Esophagus squamous epithelium (tissue), 5 donors: Measurements from ENCODE around the gene MICAL3. TPM values are rescaled to one million over a fixed set of nuclear protein-coding genes. Genes with fewer than 3 reads are reported as not detected.

Source experiments
- DNase-seq: peaks from one replicate; lab custom pipeline; 2025; lab: John Stamatoyannopoulos, UW
- H3K27ac ChIP-seq, 4 donors: fragments of 200-600 bp; sonication (generic); one replicate each; pipeline ENCODE4 v1.5.1; 2016 to 2019; ENCODE audit warnings: mild to moderate bottlenecking in 1 of 4
- H3K27me3 ChIP-seq, 4 donors: fragments of 200-600 bp; sonication (generic); 1 replicate in 3 of 4; 2 replicates in 1 of 4; pipeline versions ENCODE4 v1.5.1 to v1.6.0; 2017 to 2021; ENCODE audit warnings: antibody characterized with exemption in 1 of 4
- H3K36me3 ChIP-seq, 3 donors: fragments of 200-600 bp; sonication (generic); one replicate each; pipeline ENCODE4 v1.5.1; 2016 to 2019
- H3K4me1 ChIP-seq, 3 donors: fragments of 200-600 bp; sonication (generic); one replicate each; pipeline ENCODE4 v1.5.1; 2017 to 2019
- H3K4me3 ChIP-seq, 4 donors: fragments of 200-600 bp; sonication (generic); 1 replicate in 3 of 4; 2 replicates in 1 of 4; pipeline ENCODE4 v1.5.1; 2016 to 2019; ENCODE audit warnings: mild to moderate bottlenecking in 2 of 4, moderate library complexity in 1 of 4
- H3K9me3 ChIP-seq, 3 donors: fragments of 200-600 bp; sonication (generic); one replicate each; pipeline ENCODE4 v1.5.1; 2016 to 2019
- CTCF ChIP-seq, 6 experiments: fragments of 450-650 bp in 4 of 6; fragments of 200-600 bp in 2 of 6; sonication (generic) in 2 of 6; IDR thresholded peaks; one replicate each; pipeline ENCODE4 v1.5.1; 2016 to 2019; ENCODE audit warnings: antibody characterized with exemption in 6 of 6, mild to moderate bottlenecking in 4 of 6, moderate library complexity in 4 of 6
- POLR2A ChIP-seq, 4 donors: fragments of 450-650 bp; IDR thresholded peaks; one replicate each; pipeline ENCODE4 v1.6.1; 2017; ENCODE audit warnings: antibody characterized with exemption in 4 of 4, mild to moderate bottlenecking in 4 of 4, moderate library complexity in 3 of 4
- WGBS, 2 donors: methylation state at CpG; one replicate each; pipeline ENCODE4 v1.1.5; 2018; 5-methylcytosine and 5-hydroxymethylcytosine counted together
- intact Hi-C: fragments of 100-400 bp; cut with DNase I; formaldehyde crosslinking; loops from one replicate; pipeline ENCODE4 v1.15.0; 2022
- total RNA-seq, 4 donors: library from RNA; depleted of rRNA; stranded (reverse); fragments of >200 nt; gene quantifications; one replicate each; pipeline ENCODE4 v1.1.0, GENCODE V29; 2016
- donor health status: DM: yes; HTN: yes; CAD: no.

MICAL3 gene
- total RNA-seq, 4 donors from 2014 or later = 11.2 to 30.9 (median 15.9) TPM

GRCh38 chr22:17957693-17958092 is 66.7 kb downstream of the MICAL3 start:
- no peak for DNase-seq
- no peaks in the 10 kb centered on the region for H3K9me3 ChIP-seq
- no peak overlapping the region for H3K4me3 ChIP-seq
- WGBS, 2 donors = 63 to 76% methylated on average over 6 of the region's 6 CpGs
- H3K27ac ChIP-seq = no peak overlapping the region
- no peaks in the 10 kb centered on the region for H3K36me3 ChIP-seq
- no peaks in the 10 kb centered on the region for H3K27me3 ChIP-seq
- intact Hi-C loops = loop anchor here (10.0 kb wide), 1 partner anchor 123 kb away; no protein-coding TSS in a partner anchor
- TF ChIP-seq CTCF (IDR thresholded peaks at IDR 0.05) (no peak), POLR2A (IDR thresholded peaks at IDR 0.05) (no peak)
- H3K4me1 ChIP-seq = peaks cover 0 to 8% (median 7%) of the 10 kb centered on the region in 3 donors

DNA sequence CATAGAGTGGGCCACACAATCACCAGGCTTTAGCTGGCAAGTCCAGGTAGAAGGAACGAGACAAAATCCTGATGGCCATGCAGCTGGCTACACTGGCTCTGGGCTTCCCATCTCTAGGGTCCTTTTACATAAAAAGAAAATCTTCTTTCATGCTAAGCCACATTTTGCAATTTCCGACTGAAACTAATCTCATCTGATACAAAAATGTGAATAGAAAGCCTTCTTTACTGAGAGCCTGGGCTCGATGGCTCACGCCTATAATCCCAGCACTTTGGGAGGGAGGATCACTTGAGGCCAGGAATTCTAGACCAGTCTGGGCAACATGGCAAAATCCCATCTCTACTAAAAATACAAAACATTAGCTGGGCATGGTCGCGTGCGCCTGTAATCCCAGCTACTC is 67.2 kb downstream of the MICAL3 start:
- no peak for TF ChIP-seq POLR2A (IDR thresholded peaks at IDR 0.05)
- no peak for TF ChIP-seq CTCF (IDR thresholded peaks at IDR 0.05)
- intact Hi-C loops = loop anchor here (10.0 kb wide), 1 partner anchor 122 kb away; no protein-coding TSS in a partner anchor
- whole genome bisulfite sequencing, 2 donors = 65 to 70% methylated on average over 3 to 6 of the region's 7 CpGs
- no peak overlapping the region for H3K27ac ChIP-seq
- no peaks in the 10 kb centered on the region for H3K9me3 ChIP-seq
- H3K4me1 ChIP-seq = peaks cover 0 to 11% (median 10%) of the 10 kb centered on the region in 3 donors
- DNase-seq = no peak
- H3K27me3 ChIP-seq = no peaks in the 10 kb centered on the region
- H3K36me3 ChIP-seq = no peaks in the 10 kb centered on the region
- H3K4me3 ChIP-seq = no peak overlapping the region

GRCh38 chr22:17956630-17957029 is 67.7 kb downstream of the MICAL3 start:
- Histone ChIP-seq H3K9me3 (no peaks in the 10 kb centered on the region), H3K4me3 (no peak overlapping the region), H3K27me3 (no peaks in the 10 kb centered on the region), H3K4me1 (peaks cover 0 to 13% (median 10%) of the 10 kb centered on the region in 3 donors), H3K27ac (no peak overlapping the region), H3K36me3 (no peaks in the 10 kb centered on the region)
- 79 to 93% methylated on average over 3 to 9 of the region's 9 CpGs for WGBS, 2 donors
- DNase-seq = no peak
- intact Hi-C loops = loop anchor here (10.0 kb wide), 1 partner anchor 122 kb away; no protein-coding TSS in a partner anchor
- no peak for TF ChIP-seq CTCF (IDR thresholded peaks at IDR 0.05)
- no peak for TF ChIP-seq POLR2A (IDR thresholded peaks at IDR 0.05)

- DNase-seq = no peak
- Histone ChIP-seq H3K27me3 (no peaks in the 10 kb centered on the region), H3K27ac (no peak overlapping the region), H3K4me1 (peaks cover 0 to 22% (median 10%) of the 10 kb centered on the region in 3 donors), H3K4me3 (no peak overlapping the region), H3K36me3 (no peaks in the 10 kb centered on the region), H3K9me3 (no peaks in the 10 kb centered on the region)
- 62 to 80% methylated on average over 8 of the region's 8 CpGs for WGBS, 2 donors
- intact Hi-C loops = loop anchor here (10.0 kb wide), 1 partner anchor 121 kb away; no protein-coding TSS in a partner anchor
- no peak for TF ChIP-seq POLR2A (IDR thresholded peaks at IDR 0.05)
- TF ChIP-seq CTCF (IDR thresholded peaks at IDR 0.05) = no peak
Observed at GRCh38 chr22:17955590-17956379, 68.6 kb downstream of the MICAL3 start.
